Lung (tissue), 12 donors: ENCODE results near the gene SMARCC2. TPM values are rescaled to one million over a fixed set of nuclear protein-coding genes. Genes with fewer than 3 reads are reported as not detected.

ENCODE experiments used
- ATAC-seq: fragments of 200-7000 bp; cut with Tn5 transposase; one replicate; pipeline ENCODE4 v1.9.1; 2020; ENCODE audit warnings: moderate number of reproducible peaks; ENCODE audit not compliant: insufficient read depth, low FRiP score
- DNase-seq, 3 donors: peaks; one replicate each; pipeline ENCODE4 v3.0.0-alpha.2; 2013 to 2017
- H3K27ac ChIP-seq, 2 donors: one replicate each; pipeline ENCODE4 v1.5.1; 2013; ENCODE audit warnings: mild to moderate bottlenecking in 2 of 2, moderate library complexity in 2 of 2, control low read depth in 1 of 2, inconsistent platforms in 1 of 2, low read depth in 1 of 2, low read length in 1 of 2
- H3K27me3 ChIP-seq, 3 donors: one replicate each; pipeline ENCODE4 v1.5.1; 2013; ENCODE audit warnings: low read length in 2 of 3; ENCODE audit not compliant: control insufficient read depth in 3 of 3, insufficient read depth in 3 of 3
- H3K36me3 ChIP-seq, 4 donors: one replicate each; pipeline ENCODE4 v1.5.1; 2013; ENCODE audit warnings: low read length in 4 of 4, mild to moderate bottlenecking in 1 of 4, moderate library complexity in 1 of 4; ENCODE audit not compliant: control insufficient read depth in 4 of 4, insufficient read depth in 4 of 4
- H3K4me1 ChIP-seq, 5 donors: one replicate each; pipeline ENCODE4 v1.5.1; 2013; ENCODE audit warnings: low read length in 5 of 5, mild to moderate bottlenecking in 2 of 5, moderate library complexity in 1 of 5; ENCODE audit not compliant: control insufficient read depth in 5 of 5, insufficient read depth in 5 of 5
- H3K4me3 ChIP-seq: one replicate; pipeline ENCODE4 v1.5.1; 2013; ENCODE audit warnings: mild to moderate bottlenecking, control low read depth, moderate library complexity
- H3K9ac ChIP-seq, 2 donors: one replicate each; pipeline ENCODE4 v1.5.1; 2013; ENCODE audit warnings: low read length in 2 of 2, control low read depth in 1 of 2; ENCODE audit not compliant: insufficient read depth in 1 of 2
- H3K9me3 ChIP-seq, 4 donors: one replicate each; pipeline ENCODE4 v1.5.1; 2013; ENCODE audit warnings: low read length in 3 of 4, mild to moderate bottlenecking in 1 of 4, moderate library complexity in 1 of 4; ENCODE audit not compliant: control insufficient read depth in 4 of 4, insufficient read depth in 3 of 4
- CTCF ChIP-seq: IDR thresholded peaks from 2 replicates; pipeline ENCODE4 v1.5.1; 2012; ENCODE audit warnings: mild to moderate bottlenecking; ENCODE audit errors: control extremely low read depth, extremely low read depth
- whole genome bisulfite sequencing, 2 donors: extraction: QIAGEN DNeasy Blood & Tissue Kit; methylation state at CpG; one replicate each; pipeline ENCODE4 v1.1.7; 2013; 5-methylcytosine and 5-hydroxymethylcytosine counted together
- polyA plus RNA-seq, 2 donors: library from polyadenylated mRNA; stranded (reverse); fragments of 200-250 nt; gene quantifications; one replicate each; pipeline ENCODE4 v1.2.1, GENCODE V29; 2013
- total RNA-seq, 2 donors: library from RNA; depleted of rRNA in 1 of 2; stranded (reverse); fragments of >200 nt in 1 of 2; gene quantifications; one replicate each; pipeline ENCODE4 v1.2.1, GENCODE V29; 2014 to 2021
- donor health status: control.
- donor health status: control.
- donor health status: Bipolar disorder and iron deficiency.
- donor health status: healthy.
- donor health status: DM: yes; HTN: yes; CAD: no.

The SMARCC2 gene
- total and polyA plus RNA-seq, 4 donors = 23.9 to 97.5 (median 47.7) TPM

- Histone ChIP-seq H3K9me3 (no peaks in the 10 kb centered on the region), H3K27me3 (no peaks in the 10 kb centered on the region), H3K9ac (peak overlapping the region; percentile 56 to 63), H3K4me3 (peak overlapping the region; percentile 68), H3K27ac (peak overlapping the region; percentile 61 to 66), H3K36me3 (peaks cover 8 to 19% (median 11%) of the 10 kb centered on the region in 4 donors), H3K4me1 (peaks cover 0 to 22% (median 5%) of the 10 kb centered on the region in 5 donors)
- no peak for TF ChIP-seq CTCF
- no peak for ATAC-seq
- 0 to 1% methylated on average over 17 of the region's 17 CpGs for WGBS, 2 donors
- DNase-seq = no peak
Measured at GRCh38 chr12:56188778-56189098, 545 bp downstream of the SMARCC2 start.

- Histone ChIP-seq H3K27me3 (no peaks in the 10 kb centered on the region), H3K9me3 (no peaks in the 10 kb centered on the region), H3K36me3 (peaks cover 10 to 24% (median 14%) of the 10 kb centered on the region in 4 donors), H3K4me3 (peak overlapping the region; percentile 68), H3K4me1 (peaks cover 0 to 22% (median 5%) of the 10 kb centered on the region in 5 donors), H3K27ac (peak overlapping the region in 1 of 2 donors; percentile 61), H3K9ac (peak overlapping the region; percentile 56 to 63)
- no peak for ATAC-seq
- WGBS, 2 donors = 9 to 13% methylated on average over 10 of the region's 10 CpGs
- no peak for TF ChIP-seq CTCF
- DNase-seq = peak in 2 of 3 donors; percentile 29 to 31
Measured at GRCh38 chr12:56188131-56188777, 1.0 kb downstream of the SMARCC2 start.

GRCh38 chr12:56186957-56187356 is 2.3 kb downstream of the SMARCC2 start:
- Histone ChIP-seq H3K4me1 (peaks cover 0 to 22% (median 5%) of the 10 kb centered on the region in 5 donors), H3K27ac (no peak overlapping the region), H3K27me3 (no peaks in the 10 kb centered on the region), H3K4me3 (no peak overlapping the region), H3K36me3 (peaks cover 10 to 26% (median 17%) of the 10 kb centered on the region in 4 donors), H3K9me3 (no peaks in the 10 kb centered on the region), H3K9ac (no peak overlapping the region)
- TF ChIP-seq CTCF = no peak
- ATAC-seq (no peak), DNase-seq (no peak)
- 18 to 34% methylated on average over 2 of the region's 2 CpGs for WGBS, 2 donors

- Histone ChIP-seq H3K27ac (no peak overlapping the region), H3K4me1 (no peaks in the 10 kb centered on the region), H3K36me3 (peaks cover 43 to 56% (median 47%) of the 10 kb centered on the region in 4 donors), H3K27me3 (no peaks in the 10 kb centered on the region), H3K9ac (no peak overlapping the region), H3K9me3 (no peaks in the 10 kb centered on the region), H3K4me3 (no peak overlapping the region)
- 89 to 93% methylated on average over 3 of the region's 3 CpGs for WGBS, 2 donors
- TF ChIP-seq CTCF = no peak
- ATAC-seq (no peak), DNase-seq (no peak)
Measured at GRCh38 chr12:56178347-56178746, 10.9 kb downstream of the SMARCC2 start.
